Cardiac muscle cell (in vitro differentiated cells and primary cell): Measurements from ENCODE around the gene SPDYE3. TPM values are rescaled to one million over a fixed set of nuclear protein-coding genes. Genes with fewer than 3 reads are reported as not detected.
A peak's percentile ranks its signal among the peaks of the same experiment; 100 is the strongest.
"Not testable (repeated sequence)": the region's sequence is repeated elsewhere in the genome, so short reads cannot be mapped to it uniquely, and the experiment has no call there.

Experiments used
- DNase-seq, 2 donors: peaks; one replicate each; pipeline versions ENCODE4 v3.0.0 to v3.0.0-alpha.2; 2010 to 2017; ENCODE audit warnings: low read depth in 1 of 2, low spot score in 1 of 2
- H3K27ac ChIP-seq: fragments of 200-600 bp; sonication (generic); 2 replicates; pipeline ENCODE4 v1.5.1; 2016
- H3K27me3 ChIP-seq: fragments of 200-600 bp; sonication (generic); 2 replicates; pipeline ENCODE4 v1.6.0; 2016; ENCODE audit warnings: control low read depth
- H3K36me3 ChIP-seq: fragments of 200-600 bp; sonication (generic); 2 replicates; pipeline ENCODE4 v1.5.1; 2016; ENCODE audit warnings: control low read depth
- H3K4me1 ChIP-seq: fragments of 200-600 bp; sonication (generic); 2 replicates; pipeline ENCODE4 v1.8.1; 2017; ENCODE audit warnings: low read depth, mild to moderate bottlenecking, mixed run types
- H3K4me3 ChIP-seq: fragments of 200-600 bp; sonication (generic); 2 replicates; pipeline ENCODE4 v1.5.1; 2016; ENCODE audit warnings: mild to moderate bottlenecking
- H3K9me3 ChIP-seq: fragments of 200-600 bp; sonication (generic); 2 replicates; pipeline ENCODE4 v1.5.1; 2017; ENCODE audit warnings: low read depth, mild to moderate bottlenecking, control low read depth
- polyA plus RNA-seq: library from polyadenylated mRNA; unstranded; fragments of >200 nt; fragmentation: Nextera tagmentation; extraction: Ambion mirVana; gene quantifications from 2 replicates; pipeline ENCODE4 v1.2.1, GENCODE V29; 2016
- total RNA-seq: library from RNA; depleted of rRNA; stranded (reverse); fragments of >200 nt; gene quantifications from 2 replicates; pipeline ENCODE4 v1.2.3, GENCODE V29; 2016
- TF ChIP-seq, protein P1 (sequence below): IDR thresholded peaks from 2 replicates; pipeline ENCODE4 v1.5.1; 2012; ENCODE audit warnings: low read depth, mild to moderate bottlenecking, low read length

Gene SPDYE3
- total and polyA plus RNA-seq, 2 experiments from 2014 or later = 8.9 TPM; not detected in 1

DNA sequence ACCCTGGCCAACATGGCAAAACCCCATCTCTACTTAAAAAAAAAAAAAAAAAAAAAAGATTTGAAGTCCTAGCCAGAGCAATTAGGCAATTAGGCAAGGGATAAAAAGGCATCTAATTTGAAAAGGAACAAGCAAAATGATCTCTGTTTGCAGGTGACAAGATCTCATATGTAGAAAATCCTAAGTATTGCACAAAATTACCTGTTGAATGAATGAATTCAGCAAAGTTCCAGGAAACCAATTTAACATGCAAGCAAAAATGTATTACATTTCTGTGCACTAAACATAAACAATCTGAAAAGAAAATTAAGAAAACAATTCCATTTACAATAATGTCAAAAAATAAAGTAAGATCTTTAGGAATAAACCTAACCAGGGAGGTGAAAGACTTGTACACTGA, 55.6 kb downstream of the SPDYE3 start:
- no peak overlapping the region for H3K27ac ChIP-seq
- DNase-seq = no peak
- H3K4me3 ChIP-seq = no peak overlapping the region
- H3K27me3 ChIP-seq = no peaks in the 10 kb centered on the region
- TF ChIP-seq, protein P1, sequence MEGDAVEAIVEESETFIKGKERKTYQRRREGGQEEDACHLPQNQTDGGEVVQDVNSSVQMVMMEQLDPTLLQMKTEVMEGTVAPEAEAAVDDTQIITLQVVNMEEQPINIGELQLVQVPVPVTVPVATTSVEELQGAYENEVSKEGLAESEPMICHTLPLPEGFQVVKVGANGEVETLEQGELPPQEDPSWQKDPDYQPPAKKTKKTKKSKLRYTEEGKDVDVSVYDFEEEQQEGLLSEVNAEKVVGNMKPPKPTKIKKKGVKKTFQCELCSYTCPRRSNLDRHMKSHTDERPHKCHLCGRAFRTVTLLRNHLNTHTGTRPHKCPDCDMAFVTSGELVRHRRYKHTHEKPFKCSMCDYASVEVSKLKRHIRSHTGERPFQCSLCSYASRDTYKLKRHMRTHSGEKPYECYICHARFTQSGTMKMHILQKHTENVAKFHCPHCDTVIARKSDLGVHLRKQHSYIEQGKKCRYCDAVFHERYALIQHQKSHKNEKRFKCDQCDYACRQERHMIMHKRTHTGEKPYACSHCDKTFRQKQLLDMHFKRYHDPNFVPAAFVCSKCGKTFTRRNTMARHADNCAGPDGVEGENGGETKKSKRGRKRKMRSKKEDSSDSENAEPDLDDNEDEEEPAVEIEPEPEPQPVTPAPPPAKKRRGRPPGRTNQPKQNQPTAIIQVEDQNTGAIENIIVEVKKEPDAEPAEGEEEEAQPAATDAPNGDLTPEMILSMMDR = no peak
- no peaks in the 10 kb centered on the region for H3K4me1 ChIP-seq
- H3K36me3 ChIP-seq = peaks cover 42% of the 10 kb centered on the region
- H3K9me3 ChIP-seq = no peaks in the 10 kb centered on the region

DNA sequence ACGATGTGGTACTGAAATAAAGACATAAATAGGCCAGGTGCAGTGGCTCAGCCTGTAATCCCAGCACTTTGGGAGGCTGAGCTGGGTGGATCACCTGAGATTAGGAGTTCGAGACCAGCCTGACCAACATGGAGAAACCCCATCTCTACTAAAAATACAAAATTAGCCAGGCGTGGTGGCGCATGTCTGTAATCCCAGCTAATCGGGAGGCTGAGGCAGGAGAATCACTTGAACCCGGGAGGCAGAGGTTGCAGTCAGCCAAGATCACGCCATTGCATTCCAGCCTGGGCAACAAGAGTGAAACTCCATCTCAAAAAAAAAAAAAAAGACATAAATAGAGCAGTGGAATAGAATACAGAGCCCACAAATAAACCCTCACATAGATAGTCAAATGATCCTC, 56.3 kb downstream of the SPDYE3 start:
- not testable (repeated sequence) for H3K27ac ChIP-seq, H3K27me3 ChIP-seq, H3K4me3 ChIP-seq, H3K9me3 ChIP-seq, H3K4me1 ChIP-seq, DNase-seq
- H3K36me3 ChIP-seq = peaks cover 41% of the 10 kb centered on the region

DNA sequence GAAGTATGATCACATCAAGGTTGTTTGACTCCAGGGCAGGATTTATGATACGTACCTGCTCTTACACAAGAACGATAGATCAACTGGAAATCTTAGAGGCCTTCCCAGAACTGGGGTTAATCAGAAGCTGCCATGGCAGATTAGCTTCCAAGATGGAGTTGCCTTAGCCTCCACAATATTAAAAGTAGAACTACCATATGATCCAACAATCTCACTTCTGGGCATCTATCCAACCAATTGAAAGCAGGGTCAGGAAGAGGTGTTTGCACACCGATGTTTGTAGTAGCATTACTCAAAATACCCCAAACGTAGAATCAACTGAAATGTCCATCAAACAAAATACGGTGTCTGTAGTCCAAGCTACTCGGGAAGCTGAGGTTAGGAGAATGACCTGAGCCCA, 57.0 kb downstream of the SPDYE3 start:
- Histone ChIP-seq H3K9me3 (no peaks in the 10 kb centered on the region), H3K4me1 (no peaks in the 10 kb centered on the region), H3K36me3 (peaks cover 34% of the 10 kb centered on the region), H3K4me3 (no peak overlapping the region), H3K27ac (no peak overlapping the region), H3K27me3 (no peaks in the 10 kb centered on the region)
- TF ChIP-seq, protein P1 = no peak
- DNase-seq = no peak

DNA sequence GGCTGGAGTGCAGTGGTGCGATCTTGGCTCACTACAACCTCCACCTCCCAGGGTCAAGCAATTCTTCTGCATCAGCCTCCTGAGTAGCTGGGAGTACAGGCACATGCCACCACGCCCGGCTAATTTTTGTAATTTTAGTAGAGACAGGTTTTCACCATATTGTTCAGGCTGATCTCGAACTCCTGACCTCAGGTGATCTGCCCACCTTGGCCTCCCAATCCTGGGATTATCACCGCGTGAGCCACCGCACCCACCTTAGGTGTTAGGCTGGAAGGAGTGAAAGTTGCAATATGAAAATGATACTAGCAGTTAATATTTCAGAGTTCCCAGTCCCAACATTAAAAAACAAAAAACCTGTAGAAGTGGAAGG, 58.5 kb downstream of the SPDYE3 start:
- H3K4me3 ChIP-seq, H3K27ac ChIP-seq, H3K9me3 ChIP-seq, DNase-seq, H3K4me1 ChIP-seq, H3K27me3 ChIP-seq: not testable (repeated sequence)
- peaks cover 27% of the 10 kb centered on the region for H3K36me3 ChIP-seq

DNA sequence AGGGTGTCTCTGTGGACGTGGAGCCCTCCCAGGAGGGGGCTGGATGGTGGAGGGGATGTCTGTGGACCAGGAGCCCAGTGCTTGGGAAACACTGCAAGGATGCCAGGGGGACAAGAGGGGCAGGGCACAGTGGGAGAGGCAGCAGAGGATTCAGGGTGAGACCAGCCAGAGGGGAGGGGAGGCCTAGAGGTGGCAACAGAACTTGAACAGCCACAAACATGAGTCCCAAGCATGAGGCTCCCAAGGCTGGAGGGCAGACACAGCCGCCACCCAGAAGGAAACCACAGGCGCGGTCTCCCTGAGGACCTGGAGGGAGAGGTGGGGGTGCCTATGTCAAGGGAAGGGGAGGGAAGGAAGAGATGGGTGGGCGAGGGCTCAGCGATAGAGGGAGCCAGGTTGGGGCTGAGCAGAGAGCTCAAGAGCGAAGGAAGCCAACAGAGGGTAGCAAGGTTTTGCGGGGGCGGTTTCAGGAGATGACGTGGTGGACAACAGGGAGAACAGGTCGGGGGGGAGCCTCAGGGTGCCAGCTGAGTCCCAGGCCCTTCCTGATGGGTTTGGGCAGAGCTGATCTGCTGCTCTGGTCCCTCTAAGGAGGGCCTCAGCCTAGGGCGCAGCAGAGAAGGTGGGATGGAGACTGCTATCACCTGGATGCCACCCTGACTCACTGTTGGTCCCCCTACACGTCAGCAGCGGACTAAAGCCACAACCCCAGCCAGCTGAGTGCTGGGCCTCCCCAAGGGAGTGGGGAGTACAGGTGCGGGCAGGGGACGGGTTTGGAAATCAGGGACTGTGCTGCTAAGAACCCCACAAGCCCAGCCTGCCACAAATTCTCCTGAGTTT, 59.1 kb downstream of the SPDYE3 start:
- DNase-seq = no peak
- Histone ChIP-seq H3K9me3 (no peaks in the 10 kb centered on the region), H3K4me1 (no peaks in the 10 kb centered on the region), H3K36me3 (peaks cover 20% of the 10 kb centered on the region), H3K27ac (peak overlapping the region; percentile 22), H3K4me3 (no peak overlapping the region), H3K27me3 (no peaks in the 10 kb centered on the region)
- TF ChIP-seq, protein P1 = no peak

DNA sequence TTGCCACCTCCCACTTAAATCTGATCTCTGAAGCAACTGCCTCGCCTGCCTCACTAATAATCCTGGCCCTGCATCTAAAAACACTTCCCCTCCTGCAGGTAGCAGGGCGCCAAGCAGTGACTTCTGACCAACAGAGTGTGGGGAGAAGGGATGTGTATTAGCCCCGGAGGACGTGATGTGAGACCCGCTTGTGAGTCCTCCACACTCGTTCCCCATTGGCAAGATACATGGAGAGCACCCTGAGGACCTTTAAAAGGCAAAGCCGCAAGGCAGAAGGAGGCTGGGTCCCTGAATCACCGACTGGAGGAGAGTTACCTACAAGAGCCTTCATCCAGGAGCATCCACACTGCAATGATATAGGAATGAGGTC, 59.7 kb downstream of the SPDYE3 start:
- peak overlapping the region; percentile 22 for H3K27ac ChIP-seq
- H3K27me3 ChIP-seq = no peaks in the 10 kb centered on the region
- peaks cover 14% of the 10 kb centered on the region for H3K36me3 ChIP-seq
- no peaks in the 10 kb centered on the region for H3K9me3 ChIP-seq
- TF ChIP-seq, protein P1 = no peak
- no peak for DNase-seq
- H3K4me3 ChIP-seq = no peak overlapping the region
- H3K4me1 ChIP-seq = no peaks in the 10 kb centered on the region
